ENCODE results near the gene GLG1. TPM values are rescaled to one million over a fixed set of nuclear protein-coding genes. Genes with fewer than 3 reads are reported as not detected.
A peak's percentile ranks its signal among the peaks of the same experiment; 100 is the strongest.

GLG1 gene
- total RNA-seq, 1 experiment from 2014 or later, result 135 TPM

DNA sequence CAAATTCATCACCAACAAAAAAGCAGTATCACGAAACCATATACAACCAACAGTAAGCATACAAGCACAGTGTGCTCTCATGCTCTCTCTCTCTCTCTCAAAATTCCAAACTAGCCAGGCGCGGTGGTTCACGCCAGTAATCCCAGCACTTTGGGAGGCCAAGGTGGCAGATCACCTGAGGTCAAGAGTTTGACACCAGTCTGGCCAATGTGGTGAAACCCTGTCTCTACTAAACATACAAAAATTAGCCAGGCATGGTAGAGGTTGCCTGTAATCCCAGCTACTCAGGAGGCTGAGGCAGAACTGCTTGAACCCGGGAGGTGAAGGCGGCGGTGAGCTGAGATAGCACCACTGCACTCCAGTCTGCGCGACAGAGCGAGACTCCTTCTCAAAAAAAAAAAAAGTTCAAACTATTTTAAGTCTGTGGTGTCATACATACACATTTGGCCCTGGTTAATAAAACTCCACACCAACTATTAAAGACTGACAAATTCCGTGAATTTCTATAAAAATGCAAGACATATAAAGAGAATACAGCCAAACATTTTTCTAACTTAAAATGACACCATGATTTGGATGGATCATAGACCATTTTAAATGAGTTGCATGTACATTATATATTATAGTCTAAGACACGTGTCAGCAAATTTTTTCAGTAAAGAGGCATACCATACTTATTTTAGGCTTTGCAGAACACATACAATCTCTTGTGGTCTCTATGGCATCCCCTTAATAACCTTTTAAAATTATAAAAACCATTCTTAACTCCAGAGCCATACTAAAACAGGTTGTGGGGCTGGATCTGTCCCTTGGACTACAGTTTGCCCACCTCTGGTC lies 30.9 kb downstream of the GLG1 start:
- no peak overlapping the region for H3K27ac ChIP-seq (ENCODE audit: insufficient read length, low read depth, low read length)
- H3K27me3 ChIP-seq (ENCODE audit: insufficient read depth, low read length), result no peaks in the 10 kb centered on the region

More for the DNA sequence above, 30.9 kb downstream of the GLG1 start:
- no peaks in the 10 kb centered on the region for H3K27me3 Mint-ChIP-seq (ENCODE audit: low read depth)
- TF ChIP-seq CTCF (conservative IDR thresholded peaks at IDR 0.05), result no peak
- Histone ChIP-seq H4K5ac (ENCODE audit: insufficient read length, low read depth, low read length) (no peak overlapping the region), H4K20me1 (ENCODE audit: control insufficient read depth, insufficient read depth, insufficient read length) (no peaks in the 10 kb centered on the region), H2AK5ac (ENCODE audit: insufficient read length, low read length) (no peak overlapping the region), H2AFZ (ENCODE audit: low read length) (no peak overlapping the region), H3T11ph (ENCODE audit: low read length) (no peak overlapping the region), H3K4ac (ENCODE audit: low read depth, low read length) (no peak overlapping the region), H3K18ac (ENCODE audit: insufficient read length, low read depth, low read length) (no peak overlapping the region), H3K23me2 (ENCODE audit: insufficient read length, low read depth, low read length, poor library complexity, severe bottlenecking) (no peaks in the 10 kb centered on the region), H3K56ac (ENCODE audit: insufficient read length, low read depth, low read length) (no peak overlapping the region), H3K23ac (ENCODE audit: insufficient read length, low read depth, low read length) (no peak overlapping the region), H3K4me1 (ENCODE audit: insufficient read depth, low read length) (no peaks in the 10 kb centered on the region), H2BK15ac (ENCODE audit: low read depth, low read length) (no peak overlapping the region), H2BK5ac (ENCODE audit: insufficient read length, low read length) (no peak overlapping the region), H3K4me2 (ENCODE audit: insufficient read depth, insufficient read length, low read length) (no peak overlapping the region), H3K14ac (ENCODE audit: insufficient read depth, low read length) (no peak overlapping the region), H3K9me3 (ENCODE audit: control insufficient read depth, low read depth, low read length) (no peaks in the 10 kb centered on the region), H2BK12ac (ENCODE audit: insufficient read length, low read depth, low read length) (no peak overlapping the region), H4K8ac (replicated peaks; ENCODE audit: insufficient read length, low read depth, low read length) (no peak overlapping the region), H3K9ac (ENCODE audit: extremely low read depth, insufficient read length, low read length) (no peak overlapping the region), H3K79me1 (ENCODE audit: insufficient read depth, low read depth, low read length, poor library complexity, severe bottlenecking) (peaks cover 15% of the 10 kb centered on the region), H2BK20ac (ENCODE audit: low read depth, low read length, poor library complexity, severe bottlenecking) (no peak overlapping the region), H2BK120ac (ENCODE audit: low read depth, low read length, poor library complexity, severe bottlenecking) (no peak overlapping the region), H4K91ac (ENCODE audit: insufficient read length, low read depth, low read length) (no peak overlapping the region), H3K79me2 (ENCODE audit: insufficient read depth, low read length) (peaks cover 17% of the 10 kb centered on the region; the same call in 1 of the 2 replicates)
- H3K9me3 Mint-ChIP-seq, result no peaks in the 10 kb centered on the region
- peak overlapping the region in 2 of 3 experiments; percentile 5 to 49; a peak in 3 of 7 replicates for H3K27ac Mint-ChIP-seq
- WGBS (ENCODE audit: extremely low coverage, insufficient read length, low lambda C conversion rate), result no CpG with 5 or more reads among the region's 12 CpGs
- H3K4me1 Mint-ChIP-seq, result peaks cover 18 to 20% of the 10 kb centered on the region in 2 experiments
- no peak for DNase-seq
- no peak overlapping the region for H3K4me3 Mint-ChIP-seq
- no peaks in the 10 kb centered on the region for H3K36me3 Mint-ChIP-seq (ENCODE audit: insufficient read depth in 1 of 3, low read depth in 3 of 3)

All from H9 (cell line).